Panc1 (cell line): ENCODE measurements around the gene SETD2. TPM values are rescaled to one million over a fixed set of nuclear protein-coding genes. Genes with fewer than 3 reads are reported as not detected.

Experiments used
- ATAC-seq: fragments of 200-7000 bp; cut with Tn5 transposase; 2 replicates; pipeline ENCODE4 v1.9.1; 2020; ENCODE audit warnings: mild to moderate bottlenecking, moderate library complexity
- BruUV-seq: library from RNA; stranded (reverse); fragments of 400-500 nt; replicated peaks from 2 replicates; lab custom pipeline; 2021; lab: Mats Ljungman, UMichigan
- CTCF ChIA-PET: fragments of 300-600 bp; sonication (Branson Sonifier 250); formaldehyde crosslinking; loops from one replicate; lab custom pipeline; 2022; ENCODE audit warnings: antibody characterized with exemption; lab: Charles Lee
- POLR2A ChIA-PET: fragments of 300-600 bp; sonication (Branson Sonifier 250); formaldehyde crosslinking; loops from one replicate; lab custom pipeline; 2022; ENCODE audit warnings: antibody characterized with exemption; lab: Charles Lee
- DNase-seq: peaks from one replicate; pipeline ENCODE4 v3.0.0-alpha.2; 2010; ENCODE audit warnings: low read depth, low spot score
- H3K27ac ChIP-seq: 2 replicates; pipeline ENCODE4 v1.5.1; 2011; ENCODE audit warnings: mild to moderate bottlenecking, low read length, inconsistent platforms
- H3K27me3 ChIP-seq: fragments of 200-500 bp; sonication (Bioruptor generic); 2 replicates; pipeline ENCODE4 v1.6.0; 2014; ENCODE audit warnings: low read length, inconsistent platforms; ENCODE audit not compliant: control insufficient read depth, insufficient read depth
- H3K36me3 ChIP-seq: fragments of 200-500 bp; sonication (Bioruptor generic); 2 replicates; pipeline ENCODE4 v1.5.1; 2014; ENCODE audit warnings: inconsistent platforms, mild to moderate bottlenecking, low read length, moderate library complexity; ENCODE audit not compliant: control insufficient read depth, insufficient read depth
- H3K4me1 ChIP-seq: 2 replicates; pipeline ENCODE4 v1.5.1; 2011; ENCODE audit warnings: inconsistent platforms, mild to moderate bottlenecking, low read length, moderate library complexity; ENCODE audit not compliant: control insufficient read depth, insufficient read depth
- H3K4me3 ChIP-seq, 2 experiments: 2 replicates each; pipeline ENCODE4 v1.5.1; 2011 to 2012; ENCODE audit warnings: low read depth in 2 of 2, low read length in 2 of 2, mild to moderate bottlenecking in 2 of 2, inconsistent platforms in 1 of 2, moderate library complexity in 1 of 2
- H3K9me3 ChIP-seq: fragments of 200-500 bp; sonication (Bioruptor generic); 2 replicates; pipeline ENCODE4 v1.5.1; 2014; ENCODE audit warnings: low read depth, mild to moderate bottlenecking, inconsistent platforms, low read length, moderate library complexity; ENCODE audit not compliant: control insufficient read depth, insufficient read depth
- POLR2AphosphoS5 ChIP-seq: IDR thresholded peaks from 2 replicates; pipeline ENCODE4 v1.6.1; 2012; ENCODE audit warnings: mild to moderate bottlenecking, low read depth, low read length, moderate library complexity
- SIN3A ChIP-seq: IDR thresholded peaks from 2 replicates; pipeline ENCODE4 v1.6.1; 2012; ENCODE audit warnings: low read depth, mild to moderate bottlenecking, low read length, moderate library complexity, borderline replicate concordance; ENCODE audit not compliant: insufficient read depth
- TCF7L2 ChIP-seq: IDR thresholded peaks from 2 replicates; pipeline ENCODE4 v1.6.1; 2011; ENCODE audit warnings: mild to moderate bottlenecking, low read depth, low read length, inconsistent platforms
- in situ Hi-C: cut with HindIII; loops from 2 replicates; pipeline ENCODE4 v1.10.0; 2016; ENCODE audit warnings: low sequenced_read_pairs, low pct_unique_long_range_greater_than_20kb
- intact Hi-C: fragments of 100-400 bp; cut with micrococcal nuclease; formaldehyde crosslinking; loops from one replicate; pipeline ENCODE4 v1.10.0; 2022; ENCODE audit not compliant: unreplicated experiment
- total RNA-seq: library from RNA; stranded (reverse); gene quantifications from one replicate; pipeline ENCODE4 v1.2.1, GENCODE V29; 2021; ENCODE audit not compliant: unreplicated experiment
- TF ChIP-seq, protein P1 (sequence below), 2 experiments: IDR thresholded peaks; 2 replicates each; pipeline ENCODE4 v1.6.1; 2011 to 2012; ENCODE audit warnings: low read depth in 2 of 2, control low read depth in 1 of 2, low read length in 1 of 2, mild to moderate bottlenecking in 1 of 2, moderate library complexity in 1 of 2; ENCODE audit not compliant: insufficient read depth in 1 of 2
- TF ChIP-seq, protein P2 (sequence below): fragments of 450-650 bp; IDR thresholded peaks from 2 replicates; pipeline ENCODE4 v1.5.1; 2017; ENCODE audit warnings: mild to moderate bottlenecking

The SETD2 gene
- total RNA-seq, 1 experiment from 2014 or later = 32.6 TPM

DNA sequence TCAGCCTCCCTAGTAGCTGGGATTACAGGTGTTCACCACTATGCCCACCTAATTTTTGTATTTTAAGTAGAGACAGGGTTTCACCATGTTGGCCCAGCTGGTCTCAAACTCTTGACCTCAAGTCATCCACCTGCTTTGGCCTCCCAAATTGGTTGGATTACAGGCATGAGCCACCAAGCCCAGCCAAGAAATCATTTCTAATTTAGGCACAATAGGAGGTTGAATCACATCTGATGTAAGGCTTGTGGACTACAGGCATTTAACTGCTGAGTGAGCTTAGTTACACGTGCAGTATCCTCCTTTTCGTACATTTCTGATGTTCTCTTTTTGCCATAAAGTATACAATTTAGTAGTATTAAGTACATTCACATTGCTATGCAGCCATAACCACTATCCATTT, 31.1 kb upstream of the SETD2 start:
- POLR2A ChIA-PET = no interaction called here
- no peak overlapping the region for H3K27ac ChIP-seq
- no peaks in the 10 kb centered on the region for H3K27me3 ChIP-seq
- no peak for DNase-seq
- BruUV-seq = no TSS peak
- H3K4me3 ChIP-seq = no peak overlapping the region
- ATAC-seq = no peak
- intact Hi-C loops (no loop called here), in situ Hi-C loops (no loop called here)
- CTCF ChIA-PET = no interaction called here
- H3K36me3 ChIP-seq = no peaks in the 10 kb centered on the region
- no peaks in the 10 kb centered on the region for H3K4me1 ChIP-seq
- TF ChIP-seq POLR2AphosphoS5 (no peak), TCF7L2 (no peak), SIN3A (no peak)
- TF ChIP-seq, protein P1, sequence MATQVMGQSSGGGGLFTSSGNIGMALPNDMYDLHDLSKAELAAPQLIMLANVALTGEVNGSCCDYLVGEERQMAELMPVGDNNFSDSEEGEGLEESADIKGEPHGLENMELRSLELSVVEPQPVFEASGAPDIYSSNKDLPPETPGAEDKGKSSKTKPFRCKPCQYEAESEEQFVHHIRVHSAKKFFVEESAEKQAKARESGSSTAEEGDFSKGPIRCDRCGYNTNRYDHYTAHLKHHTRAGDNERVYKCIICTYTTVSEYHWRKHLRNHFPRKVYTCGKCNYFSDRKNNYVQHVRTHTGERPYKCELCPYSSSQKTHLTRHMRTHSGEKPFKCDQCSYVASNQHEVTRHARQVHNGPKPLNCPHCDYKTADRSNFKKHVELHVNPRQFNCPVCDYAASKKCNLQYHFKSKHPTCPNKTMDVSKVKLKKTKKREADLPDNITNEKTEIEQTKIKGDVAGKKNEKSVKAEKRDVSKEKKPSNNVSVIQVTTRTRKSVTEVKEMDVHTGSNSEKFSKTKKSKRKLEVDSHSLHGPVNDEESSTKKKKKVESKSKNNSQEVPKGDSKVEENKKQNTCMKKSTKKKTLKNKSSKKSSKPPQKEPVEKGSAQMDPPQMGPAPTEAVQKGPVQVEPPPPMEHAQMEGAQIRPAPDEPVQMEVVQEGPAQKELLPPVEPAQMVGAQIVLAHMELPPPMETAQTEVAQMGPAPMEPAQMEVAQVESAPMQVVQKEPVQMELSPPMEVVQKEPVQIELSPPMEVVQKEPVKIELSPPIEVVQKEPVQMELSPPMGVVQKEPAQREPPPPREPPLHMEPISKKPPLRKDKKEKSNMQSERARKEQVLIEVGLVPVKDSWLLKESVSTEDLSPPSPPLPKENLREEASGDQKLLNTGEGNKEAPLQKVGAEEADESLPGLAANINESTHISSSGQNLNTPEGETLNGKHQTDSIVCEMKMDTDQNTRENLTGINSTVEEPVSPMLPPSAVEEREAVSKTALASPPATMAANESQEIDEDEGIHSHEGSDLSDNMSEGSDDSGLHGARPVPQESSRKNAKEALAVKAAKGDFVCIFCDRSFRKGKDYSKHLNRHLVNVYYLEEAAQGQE (IDR thresholded peaks at IDR 0.05; ENCODE audit: insufficient read depth in 1 of 2, low read depth in 2 of 2, low read length in 1 of 2) = no peak
- H3K9me3 ChIP-seq = no peaks in the 10 kb centered on the region

GRCh38 chr3:47193871-47194859, 30.3 kb upstream of the SETD2 start:
- BruUV-seq = TSS peak; percentile 52
- POLR2A ChIA-PET = no interaction called here
- intact Hi-C loops = no loop called here
- no peak for TF ChIP-seq POLR2AphosphoS5
- TF ChIP-seq TCF7L2 = no peak
- no peak for TF ChIP-seq SIN3A
- TF ChIP-seq, protein P2, sequence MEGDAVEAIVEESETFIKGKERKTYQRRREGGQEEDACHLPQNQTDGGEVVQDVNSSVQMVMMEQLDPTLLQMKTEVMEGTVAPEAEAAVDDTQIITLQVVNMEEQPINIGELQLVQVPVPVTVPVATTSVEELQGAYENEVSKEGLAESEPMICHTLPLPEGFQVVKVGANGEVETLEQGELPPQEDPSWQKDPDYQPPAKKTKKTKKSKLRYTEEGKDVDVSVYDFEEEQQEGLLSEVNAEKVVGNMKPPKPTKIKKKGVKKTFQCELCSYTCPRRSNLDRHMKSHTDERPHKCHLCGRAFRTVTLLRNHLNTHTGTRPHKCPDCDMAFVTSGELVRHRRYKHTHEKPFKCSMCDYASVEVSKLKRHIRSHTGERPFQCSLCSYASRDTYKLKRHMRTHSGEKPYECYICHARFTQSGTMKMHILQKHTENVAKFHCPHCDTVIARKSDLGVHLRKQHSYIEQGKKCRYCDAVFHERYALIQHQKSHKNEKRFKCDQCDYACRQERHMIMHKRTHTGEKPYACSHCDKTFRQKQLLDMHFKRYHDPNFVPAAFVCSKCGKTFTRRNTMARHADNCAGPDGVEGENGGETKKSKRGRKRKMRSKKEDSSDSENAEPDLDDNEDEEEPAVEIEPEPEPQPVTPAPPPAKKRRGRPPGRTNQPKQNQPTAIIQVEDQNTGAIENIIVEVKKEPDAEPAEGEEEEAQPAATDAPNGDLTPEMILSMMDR = no peak
- TF ChIP-seq, protein P1 (IDR thresholded peaks at IDR 0.05; ENCODE audit: insufficient read depth in 1 of 2, low read depth in 2 of 2, low read length in 1 of 2) = no peak
- DNase-seq (no peak), ATAC-seq (no peak)
- Histone ChIP-seq H3K9me3 (no peaks in the 10 kb centered on the region), H3K27ac (no peak overlapping the region), H3K27me3 (no peaks in the 10 kb centered on the region), H3K4me1 (no peaks in the 10 kb centered on the region), H3K4me3 (no peak overlapping the region), H3K36me3 (no peaks in the 10 kb centered on the region)
- in situ Hi-C loops = no loop called here
- CTCF ChIA-PET = no interaction called here
